ENCODE results near the gene OR52K2.

GRCh38 chr11:4466131-4466870 lies 17.2 kb downstream of the OR52K2 start:
- TF ChIP-seq CTCF (conservative IDR thresholded peaks at IDR 0.05) (no peak), EZH2 (IDR thresholded peaks at IDR 0.05; ENCODE audit: low read depth) (no peak)

All from PC-9 (cell line).